LNCAP (cell line): ENCODE measurements around the gene ATXN7.

Experiments used
- TF ChIP-seq, protein P1 (sequence below): fragments of 450-650 bp; IDR thresholded peaks from 2 replicates; pipeline ENCODE4 v1.5.1; 2017; ENCODE audit warnings: mild to moderate bottlenecking

The ATXN7 gene

GRCh38 chr3:63933459-63933858 lies 69.8 kb downstream of the ATXN7 start:
- TF ChIP-seq, protein P1, sequence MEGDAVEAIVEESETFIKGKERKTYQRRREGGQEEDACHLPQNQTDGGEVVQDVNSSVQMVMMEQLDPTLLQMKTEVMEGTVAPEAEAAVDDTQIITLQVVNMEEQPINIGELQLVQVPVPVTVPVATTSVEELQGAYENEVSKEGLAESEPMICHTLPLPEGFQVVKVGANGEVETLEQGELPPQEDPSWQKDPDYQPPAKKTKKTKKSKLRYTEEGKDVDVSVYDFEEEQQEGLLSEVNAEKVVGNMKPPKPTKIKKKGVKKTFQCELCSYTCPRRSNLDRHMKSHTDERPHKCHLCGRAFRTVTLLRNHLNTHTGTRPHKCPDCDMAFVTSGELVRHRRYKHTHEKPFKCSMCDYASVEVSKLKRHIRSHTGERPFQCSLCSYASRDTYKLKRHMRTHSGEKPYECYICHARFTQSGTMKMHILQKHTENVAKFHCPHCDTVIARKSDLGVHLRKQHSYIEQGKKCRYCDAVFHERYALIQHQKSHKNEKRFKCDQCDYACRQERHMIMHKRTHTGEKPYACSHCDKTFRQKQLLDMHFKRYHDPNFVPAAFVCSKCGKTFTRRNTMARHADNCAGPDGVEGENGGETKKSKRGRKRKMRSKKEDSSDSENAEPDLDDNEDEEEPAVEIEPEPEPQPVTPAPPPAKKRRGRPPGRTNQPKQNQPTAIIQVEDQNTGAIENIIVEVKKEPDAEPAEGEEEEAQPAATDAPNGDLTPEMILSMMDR = no peak

DNA sequence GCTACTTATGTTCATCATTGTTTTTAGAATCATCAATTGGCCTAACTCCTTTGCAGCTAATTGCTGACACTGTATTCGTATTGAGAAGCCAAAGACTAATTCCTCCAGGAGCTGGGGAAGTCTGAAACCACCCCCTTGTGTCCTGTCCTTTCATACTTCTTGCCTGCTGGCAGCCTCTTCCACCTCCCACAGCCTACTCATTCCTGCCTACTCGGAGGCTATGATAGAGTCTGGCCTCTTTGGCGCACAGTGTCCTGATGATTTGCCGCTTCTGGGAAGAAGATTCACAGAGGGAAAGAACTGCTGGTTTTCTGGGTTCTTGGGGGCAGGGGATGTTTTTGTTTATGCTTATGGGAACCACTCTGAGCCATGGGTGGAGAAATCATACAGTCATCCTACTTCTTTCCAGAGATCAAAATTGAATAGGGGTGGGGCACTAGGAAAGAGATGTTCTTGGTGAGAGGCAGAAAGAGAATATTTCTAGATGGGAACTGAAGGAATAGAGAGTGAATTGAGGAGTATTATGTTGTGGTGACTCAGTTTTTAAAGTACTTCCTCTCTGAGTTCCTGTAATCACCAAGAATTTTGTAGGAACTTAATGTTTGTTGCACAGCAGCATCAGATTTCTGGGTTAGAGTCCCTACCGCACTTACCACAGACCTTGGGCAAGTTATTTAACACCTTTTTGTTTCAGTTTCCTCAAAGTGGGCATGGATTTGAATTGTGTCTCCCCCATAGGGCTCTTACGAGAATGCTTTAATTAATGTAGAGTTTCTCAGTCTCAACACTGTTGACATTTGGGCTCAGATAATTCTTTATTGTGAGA lies 70.6 kb downstream of the ATXN7 start:
- TF ChIP-seq, protein P1 = no peak

DNA sequence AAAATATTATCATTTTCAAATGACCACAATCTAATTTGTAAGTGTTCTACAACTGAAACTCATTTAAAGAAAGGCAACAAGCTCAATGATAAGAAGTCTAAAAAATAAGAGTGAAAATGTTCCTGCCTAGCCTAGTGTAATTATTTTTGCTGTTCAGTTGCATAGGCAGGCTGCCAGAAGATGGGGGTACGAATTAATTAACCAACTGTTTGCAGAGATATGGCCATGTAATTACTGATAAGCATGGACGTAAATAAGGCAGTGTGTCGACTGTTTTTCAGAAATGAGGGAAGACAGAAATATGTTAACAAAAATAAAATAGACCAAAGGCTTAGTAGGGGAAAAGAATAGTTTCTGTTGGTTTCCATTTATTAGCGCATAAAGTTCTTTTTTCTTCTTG lies 73.3 kb downstream of the ATXN7 start:
- TF ChIP-seq, protein P1 = no peak

- TF ChIP-seq, protein P1 = no peak
Observed at GRCh38 chr3:63937661-63938651, 74.3 kb downstream of the ATXN7 start.

DNA sequence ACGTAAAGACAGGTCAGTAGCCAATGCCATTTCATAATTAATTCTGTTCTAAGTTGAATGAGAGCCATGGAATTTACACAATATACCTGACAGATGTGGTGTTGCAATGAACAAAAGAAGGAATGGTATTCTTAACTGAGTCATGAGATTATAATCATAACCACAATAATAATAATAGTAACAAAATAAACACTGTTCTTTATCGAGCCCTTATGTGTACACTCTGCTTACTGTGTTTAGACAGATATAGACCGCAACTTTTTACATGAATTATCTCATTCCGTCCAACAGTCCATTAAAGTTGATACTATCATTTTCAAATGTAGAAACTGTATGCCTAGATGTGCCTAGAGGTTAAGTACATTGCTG lies 76.7 kb downstream of the ATXN7 start:
- TF ChIP-seq, protein P1 = no peak

DNA sequence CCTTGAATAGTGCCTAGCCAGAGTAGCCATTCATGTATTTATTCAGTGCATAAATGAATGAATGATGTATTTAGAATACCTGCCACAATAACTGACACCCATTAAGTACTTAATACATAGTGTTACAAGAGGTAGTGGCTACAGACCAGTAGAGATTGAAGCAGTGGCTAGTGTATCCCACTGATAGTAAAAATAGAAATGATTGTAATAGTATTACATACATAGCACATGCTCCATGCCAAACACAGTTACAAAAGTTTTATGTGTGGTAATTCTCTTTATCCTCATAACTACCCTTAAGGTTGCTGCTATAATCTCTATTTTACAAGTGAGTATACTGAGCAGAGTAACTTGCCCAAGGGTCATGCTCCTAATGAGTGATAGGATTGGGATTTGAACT lies 78.9 kb downstream of the ATXN7 start:
- TF ChIP-seq, protein P1 = no peak

DNA sequence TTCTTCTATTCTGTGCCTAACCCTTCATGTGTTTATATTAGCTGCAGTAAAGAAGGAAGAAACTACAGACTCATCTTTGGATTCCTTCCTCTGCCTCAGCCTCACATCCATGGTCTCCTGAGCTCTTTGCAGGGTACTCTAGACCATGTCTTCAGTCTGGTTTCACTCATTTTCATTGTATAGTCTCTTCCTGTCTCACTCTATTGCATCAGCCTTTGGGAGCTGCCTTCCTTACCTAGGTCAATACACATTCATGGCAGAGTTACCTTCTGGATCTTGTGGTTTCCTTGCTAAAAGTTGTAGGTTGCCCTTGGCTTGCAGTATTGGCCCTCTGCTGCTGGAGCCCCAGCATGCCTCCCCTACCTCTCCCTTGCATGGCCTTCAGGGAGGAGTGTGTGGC lies 80.0 kb downstream of the ATXN7 start:
- TF ChIP-seq, protein P1 = no peak
